Testis (tissue), 2 donors: Measurements from ENCODE around the gene VSIG10.

Experiments used
- POLR2A ChIP-seq: fragments of 450-650 bp; IDR thresholded peaks from one replicate; pipeline ENCODE4 v1.6.1; 2017; ENCODE audit warnings: antibody characterized with exemption, mild to moderate bottlenecking, moderate library complexity
- TF ChIP-seq, protein P1 (sequence below), 3 experiments: fragments of 450-650 bp in 2 of 3; fragments of 200-600 bp in 1 of 3; sonication (generic) in 1 of 3; IDR thresholded peaks; one replicate each; pipeline ENCODE4 v1.5.1; 2016 to 2019; ENCODE audit warnings: antibody characterized with exemption in 3 of 3, mild to moderate bottlenecking in 2 of 3, moderate library complexity in 1 of 3

DNA sequence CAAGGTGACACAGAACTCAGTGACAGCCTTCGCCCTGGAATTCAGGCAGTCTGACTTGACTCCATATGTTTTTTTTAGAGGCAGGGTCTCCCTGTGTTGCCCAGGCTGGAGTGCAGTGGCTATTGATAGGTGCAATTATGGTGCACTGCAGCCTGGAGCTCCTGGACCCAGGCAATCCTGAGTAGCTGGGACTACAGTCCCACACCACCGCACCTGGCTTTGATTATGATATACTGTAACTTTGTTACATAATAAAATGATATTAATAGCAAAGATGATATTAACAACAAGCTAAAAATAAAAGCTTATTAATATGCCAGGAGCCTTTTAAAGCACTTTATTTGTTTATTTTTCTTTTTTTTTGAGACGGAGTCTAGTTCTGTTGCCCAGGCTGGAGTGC is 9.8 kb downstream of the VSIG10 start:
- TF ChIP-seq, protein P1, sequence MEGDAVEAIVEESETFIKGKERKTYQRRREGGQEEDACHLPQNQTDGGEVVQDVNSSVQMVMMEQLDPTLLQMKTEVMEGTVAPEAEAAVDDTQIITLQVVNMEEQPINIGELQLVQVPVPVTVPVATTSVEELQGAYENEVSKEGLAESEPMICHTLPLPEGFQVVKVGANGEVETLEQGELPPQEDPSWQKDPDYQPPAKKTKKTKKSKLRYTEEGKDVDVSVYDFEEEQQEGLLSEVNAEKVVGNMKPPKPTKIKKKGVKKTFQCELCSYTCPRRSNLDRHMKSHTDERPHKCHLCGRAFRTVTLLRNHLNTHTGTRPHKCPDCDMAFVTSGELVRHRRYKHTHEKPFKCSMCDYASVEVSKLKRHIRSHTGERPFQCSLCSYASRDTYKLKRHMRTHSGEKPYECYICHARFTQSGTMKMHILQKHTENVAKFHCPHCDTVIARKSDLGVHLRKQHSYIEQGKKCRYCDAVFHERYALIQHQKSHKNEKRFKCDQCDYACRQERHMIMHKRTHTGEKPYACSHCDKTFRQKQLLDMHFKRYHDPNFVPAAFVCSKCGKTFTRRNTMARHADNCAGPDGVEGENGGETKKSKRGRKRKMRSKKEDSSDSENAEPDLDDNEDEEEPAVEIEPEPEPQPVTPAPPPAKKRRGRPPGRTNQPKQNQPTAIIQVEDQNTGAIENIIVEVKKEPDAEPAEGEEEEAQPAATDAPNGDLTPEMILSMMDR (IDR thresholded peaks at IDR 0.05) = no peak
- TF ChIP-seq POLR2A = no peak
